Measurements from ENCODE around the gene SIRPB1.
"Not testable (repeated sequence)": the region's sequence is repeated elsewhere in the genome, so short reads cannot be mapped to it uniquely, and the experiment has no call there.

The SIRPB1 gene

GRCh38 chr20:1623501-1624205, 3.8 kb upstream of the SIRPB1 start:
- H3K4me3 ChIP-seq (ENCODE audit: low read length) = no peak overlapping the region
- TF ChIP-seq CTCF (IDR thresholded peaks at IDR 0.05; ENCODE audit: insufficient read depth, low read depth, low read length, missing control alignments) = no peak
- no peak for DNase-seq (ENCODE audit: low read depth)

GRCh38 chr20:1622450-1622849, 2.6 kb upstream of the SIRPB1 start:
- no peak for DNase-seq (ENCODE audit: low read depth)
- H3K4me3 ChIP-seq (ENCODE audit: low read length) = no peak overlapping the region
- TF ChIP-seq CTCF (IDR thresholded peaks at IDR 0.05; ENCODE audit: insufficient read depth, low read depth, low read length, missing control alignments) = no peak

GRCh38 chr20:1621316-1621715, 1.5 kb upstream of the SIRPB1 start:
- no peak overlapping the region for H3K4me3 ChIP-seq (ENCODE audit: low read length)
- DNase-seq (ENCODE audit: low read depth) = peak; percentile 24
- no peak for TF ChIP-seq CTCF (IDR thresholded peaks at IDR 0.05; ENCODE audit: insufficient read depth, low read depth, low read length, missing control alignments)

GRCh38 chr20:1618954-1619540, 762 bp downstream of the SIRPB1 start:
- no peak overlapping the region for H3K4me3 ChIP-seq (ENCODE audit: low read length)
- DNase-seq (ENCODE audit: low read depth) = no peak
- no peak for TF ChIP-seq CTCF (IDR thresholded peaks at IDR 0.05; ENCODE audit: insufficient read depth, low read depth, low read length, missing control alignments)

- H3K4me3 ChIP-seq (ENCODE audit: low read length) = no peak overlapping the region
- no peak for TF ChIP-seq CTCF (IDR thresholded peaks at IDR 0.05; ENCODE audit: insufficient read depth, low read depth, low read length, missing control alignments)
- DNase-seq (ENCODE audit: low read depth) = no peak
Observed at GRCh38 chr20:1618479-1618878, 1.3 kb downstream of the SIRPB1 start.

GRCh38 chr20:1616858-1617434, 2.9 kb downstream of the SIRPB1 start:
- no peak for DNase-seq (ENCODE audit: low read depth)
- TF ChIP-seq CTCF (IDR thresholded peaks at IDR 0.05; ENCODE audit: insufficient read depth, low read depth, low read length, missing control alignments) = no peak

GRCh38 chr20:1610404-1610803, 9.4 kb downstream of the SIRPB1 start:
- not testable (repeated sequence) for DNase-seq (ENCODE audit: low read depth)

More at GRCh38 chr20:1616858-1617434, 2.9 kb downstream of the SIRPB1 start:
- no peak overlapping the region for H3K4me3 ChIP-seq (ENCODE audit: low read length)

GRCh38 chr20:1608678-1609347, 11.0 kb downstream of the SIRPB1 start:
- H3K4me3 ChIP-seq (ENCODE audit: low read length); DNase-seq (ENCODE audit: low read depth): not testable (repeated sequence)

More at GRCh38 chr20:1610404-1610803, 9.4 kb downstream of the SIRPB1 start:
- H3K4me3 ChIP-seq (ENCODE audit: low read length) = not testable (repeated sequence)
